Endothelial cell (in vitro differentiated cells): ENCODE results near the gene UVRAG. TPM values are rescaled to one million over a fixed set of nuclear protein-coding genes. Genes with fewer than 3 reads are reported as not detected.
"Not testable (repeated sequence)": the region's sequence is repeated elsewhere in the genome, so short reads cannot be mapped to it uniquely, and the experiment has no call there.

ENCODE experiments used
- DNase-seq: peaks from one replicate; pipeline ENCODE4 v3.0.0; 2021; ENCODE audit warnings: low spot score
- H3K27ac Mint-ChIP-seq: one replicate; pipeline ENCODE4 v1.8.0; 2021; ENCODE audit warnings: mixed read lengths, inconsistent platforms; ENCODE audit not compliant: unreplicated experiment
- H3K27me3 Mint-ChIP-seq: one replicate; pipeline ENCODE4 v1.8.0; 2021; ENCODE audit warnings: mild to moderate bottlenecking, moderate library complexity, mixed read lengths, inconsistent platforms; ENCODE audit not compliant: unreplicated experiment
- H3K36me3 Mint-ChIP-seq: one replicate; pipeline ENCODE4 v1.8.0; 2021; ENCODE audit warnings: mild to moderate bottlenecking, low read depth, mixed read lengths, inconsistent platforms; ENCODE audit not compliant: unreplicated experiment
- H3K4me1 Mint-ChIP-seq: one replicate; pipeline ENCODE4 v1.8.0; 2021; ENCODE audit warnings: mild to moderate bottlenecking, mixed read lengths, inconsistent platforms; ENCODE audit not compliant: unreplicated experiment
- H3K4me3 Mint-ChIP-seq: one replicate; pipeline ENCODE4 v1.8.0; 2021; ENCODE audit warnings: mild to moderate bottlenecking, mixed read lengths, inconsistent platforms; ENCODE audit not compliant: unreplicated experiment
- H3K9me3 Mint-ChIP-seq: one replicate; pipeline ENCODE4 v1.8.0; 2021; ENCODE audit warnings: mixed read lengths, inconsistent platforms; ENCODE audit not compliant: unreplicated experiment
- total RNA-seq: library from RNA; stranded (reverse); fragmentation: NEBNext Ultra II Directional; extraction: Animal tissue kit (Norgen Biotek cat#: 25700); gene quantifications from one replicate; pipeline ENCODE4 v1.2.1, GENCODE V29; 2021; ENCODE audit not compliant: unreplicated experiment
- TF ChIP-seq, protein P1 (sequence below): fragments of 200-600 bp; sonication (generic); IDR thresholded peaks from one replicate; pipeline ENCODE4 v1.5.0; 2021; ENCODE audit warnings: antibody characterized with exemption; ENCODE audit not compliant: unreplicated experiment

Gene UVRAG
- total RNA-seq, 1 donor from 2014 or later, result 25.0 TPM

DNA sequence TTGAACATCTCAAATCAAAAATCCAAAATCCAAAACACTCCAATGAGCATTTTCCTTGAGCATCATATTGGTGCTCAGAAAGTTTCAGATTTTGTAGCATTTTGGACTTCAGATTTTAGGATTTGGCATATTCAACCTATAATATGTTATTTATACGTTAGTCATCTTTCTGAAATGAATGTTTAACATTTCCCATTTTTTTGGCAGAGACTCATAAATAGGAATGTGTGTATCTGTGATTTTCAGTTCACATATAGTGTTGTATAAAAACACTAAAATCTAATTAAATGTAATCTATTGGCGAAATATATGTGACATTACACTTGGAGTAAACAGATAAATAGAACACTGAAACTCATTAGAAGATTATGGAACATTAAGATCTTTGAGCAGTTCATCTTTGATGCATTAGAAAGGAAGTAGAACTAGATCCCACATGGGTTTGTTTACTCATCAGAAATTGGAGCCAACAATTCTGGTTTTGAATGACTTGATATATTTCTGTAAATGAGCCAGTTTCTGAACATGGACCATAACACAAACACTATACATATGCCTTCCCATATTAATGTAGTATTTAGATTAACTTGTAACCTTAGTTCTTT, 153.1 kb downstream of the UVRAG start:
- Mint-ChIP-seq H3K4me3 (no peak overlapping the region), H3K4me1 (peaks cover under 1% of the 10 kb centered on the region), H3K9me3 (no peaks in the 10 kb centered on the region), H3K27ac (no peak overlapping the region), H3K27me3 (no peaks in the 10 kb centered on the region), H3K36me3 (peaks cover 2% of the 10 kb centered on the region)
- no peak for DNase-seq
- TF ChIP-seq, protein P1, sequence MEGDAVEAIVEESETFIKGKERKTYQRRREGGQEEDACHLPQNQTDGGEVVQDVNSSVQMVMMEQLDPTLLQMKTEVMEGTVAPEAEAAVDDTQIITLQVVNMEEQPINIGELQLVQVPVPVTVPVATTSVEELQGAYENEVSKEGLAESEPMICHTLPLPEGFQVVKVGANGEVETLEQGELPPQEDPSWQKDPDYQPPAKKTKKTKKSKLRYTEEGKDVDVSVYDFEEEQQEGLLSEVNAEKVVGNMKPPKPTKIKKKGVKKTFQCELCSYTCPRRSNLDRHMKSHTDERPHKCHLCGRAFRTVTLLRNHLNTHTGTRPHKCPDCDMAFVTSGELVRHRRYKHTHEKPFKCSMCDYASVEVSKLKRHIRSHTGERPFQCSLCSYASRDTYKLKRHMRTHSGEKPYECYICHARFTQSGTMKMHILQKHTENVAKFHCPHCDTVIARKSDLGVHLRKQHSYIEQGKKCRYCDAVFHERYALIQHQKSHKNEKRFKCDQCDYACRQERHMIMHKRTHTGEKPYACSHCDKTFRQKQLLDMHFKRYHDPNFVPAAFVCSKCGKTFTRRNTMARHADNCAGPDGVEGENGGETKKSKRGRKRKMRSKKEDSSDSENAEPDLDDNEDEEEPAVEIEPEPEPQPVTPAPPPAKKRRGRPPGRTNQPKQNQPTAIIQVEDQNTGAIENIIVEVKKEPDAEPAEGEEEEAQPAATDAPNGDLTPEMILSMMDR, result no peak

DNA sequence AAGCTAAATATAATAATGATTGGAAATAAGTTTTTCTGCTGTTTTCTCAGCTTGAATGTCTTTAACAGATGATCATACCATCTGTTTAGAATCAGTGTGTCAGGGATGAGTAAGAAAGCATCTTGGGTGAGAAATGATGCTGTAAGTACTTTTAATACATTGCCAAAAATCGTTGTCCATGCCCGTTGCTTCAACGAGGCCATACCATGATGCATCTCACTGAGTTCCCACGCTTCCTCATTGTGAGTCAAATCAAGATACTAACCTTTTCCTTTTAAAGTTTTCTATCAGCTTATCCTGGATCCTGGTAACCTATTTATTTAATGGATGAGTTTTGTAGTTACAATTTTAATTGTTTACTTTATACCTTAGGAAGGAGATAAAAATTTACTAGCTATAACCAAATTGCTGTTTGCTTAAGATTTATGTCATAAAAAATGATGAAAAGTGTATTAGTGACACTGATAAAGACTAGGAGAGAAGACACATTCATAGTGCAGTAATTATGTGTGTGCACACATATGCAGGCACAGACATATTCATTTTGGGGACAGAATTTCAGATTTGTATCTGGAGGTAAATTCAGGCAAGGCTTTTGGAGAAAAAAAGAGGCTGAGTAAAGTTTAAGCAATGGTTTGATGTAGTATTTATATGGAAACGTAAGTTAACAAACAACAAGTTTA, 154.8 kb downstream of the UVRAG start:
- DNase-seq, result no peak
- H3K36me3 Mint-ChIP-seq, result peaks cover 4% of the 10 kb centered on the region
- peaks cover 1% of the 10 kb centered on the region for H3K27me3 Mint-ChIP-seq
- no peak overlapping the region for H3K4me3 Mint-ChIP-seq
- no peak overlapping the region for H3K27ac Mint-ChIP-seq
- H3K4me1 Mint-ChIP-seq, result no peaks in the 10 kb centered on the region
- no peaks in the 10 kb centered on the region for H3K9me3 Mint-ChIP-seq
- TF ChIP-seq, protein P1, result no peak

DNA sequence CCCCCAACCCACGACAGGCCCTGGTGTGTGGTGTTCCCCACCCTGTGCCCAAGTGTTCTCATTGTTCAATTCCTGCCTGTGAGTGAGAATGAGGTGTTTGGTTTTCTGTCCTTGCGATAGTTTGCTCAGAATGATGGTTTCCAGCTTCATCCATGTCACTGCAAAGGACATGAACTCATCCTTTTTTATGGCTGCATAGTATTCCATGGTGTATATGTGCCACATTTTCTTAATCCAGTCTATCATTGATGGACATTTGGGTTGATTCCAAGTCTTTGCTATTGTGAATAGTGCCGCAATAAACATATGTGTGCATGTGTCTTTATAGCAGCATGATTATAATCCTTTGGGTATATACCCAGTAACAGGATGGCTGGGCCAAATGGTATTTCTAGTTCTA, 158.7 kb downstream of the UVRAG start:
- not testable (repeated sequence) for H3K27ac Mint-ChIP-seq, H3K4me3 Mint-ChIP-seq, DNase-seq, H3K9me3 Mint-ChIP-seq, H3K4me1 Mint-ChIP-seq, H3K27me3 Mint-ChIP-seq, H3K36me3 Mint-ChIP-seq

DNA sequence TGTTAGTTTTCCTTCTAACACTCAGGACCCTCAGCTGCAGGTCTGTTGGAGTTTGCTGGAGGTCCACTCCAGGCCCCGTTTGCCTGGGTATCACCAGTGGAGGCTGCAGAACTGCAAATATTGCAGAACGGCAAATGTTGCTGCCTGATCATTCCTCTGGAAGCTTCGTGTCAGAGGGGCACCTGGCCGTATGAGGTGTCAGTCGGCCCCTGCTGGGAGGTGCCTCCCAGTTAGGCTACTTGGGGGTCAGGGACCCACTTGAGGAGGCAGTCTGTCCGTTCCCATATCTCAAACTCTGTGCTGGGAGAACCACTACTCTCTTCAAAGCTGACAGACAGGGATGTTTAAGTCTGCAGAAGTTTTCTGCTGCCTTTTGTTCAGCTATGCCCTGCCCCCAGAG, 164.1 kb downstream of the UVRAG start:
- H3K9me3 Mint-ChIP-seq, DNase-seq, H3K27me3 Mint-ChIP-seq, H3K4me1 Mint-ChIP-seq, H3K36me3 Mint-ChIP-seq, H3K4me3 Mint-ChIP-seq, H3K27ac Mint-ChIP-seq: not testable (repeated sequence)

DNA sequence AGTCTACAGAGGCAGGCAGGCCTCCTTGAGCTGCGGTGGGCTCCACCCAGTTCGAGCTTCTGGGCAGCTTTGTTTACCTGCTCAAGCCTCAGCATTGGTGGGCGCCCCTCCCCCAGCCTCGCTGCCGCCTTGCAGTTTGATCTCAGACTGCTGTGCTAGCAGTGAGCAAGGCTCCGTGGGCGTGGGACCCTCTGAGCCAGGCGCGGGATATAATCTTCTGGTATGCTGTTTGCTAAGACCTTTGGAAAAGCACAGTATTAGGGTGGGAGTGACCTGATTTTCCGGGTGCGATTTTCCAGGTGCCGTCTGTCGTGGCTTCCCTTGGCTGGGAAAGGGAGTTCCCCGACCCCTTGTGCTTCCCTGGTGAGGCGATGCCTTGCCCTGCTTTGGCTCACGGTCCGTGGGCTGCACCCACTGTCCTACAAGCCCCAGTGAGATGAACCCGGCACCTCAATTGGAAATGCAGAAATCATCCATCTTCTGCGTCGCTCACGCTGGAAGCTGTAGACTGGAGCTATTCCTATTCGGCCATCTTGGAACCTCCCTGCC, 164.5 kb downstream of the UVRAG start:
- not testable (repeated sequence) for H3K36me3 Mint-ChIP-seq, H3K4me1 Mint-ChIP-seq, H3K9me3 Mint-ChIP-seq, H3K27me3 Mint-ChIP-seq
- Mint-ChIP-seq H3K27ac (peak overlapping the region; percentile 77), H3K4me3 (peak overlapping the region; percentile 85)
- DNase-seq, result peak; percentile 24

DNA sequence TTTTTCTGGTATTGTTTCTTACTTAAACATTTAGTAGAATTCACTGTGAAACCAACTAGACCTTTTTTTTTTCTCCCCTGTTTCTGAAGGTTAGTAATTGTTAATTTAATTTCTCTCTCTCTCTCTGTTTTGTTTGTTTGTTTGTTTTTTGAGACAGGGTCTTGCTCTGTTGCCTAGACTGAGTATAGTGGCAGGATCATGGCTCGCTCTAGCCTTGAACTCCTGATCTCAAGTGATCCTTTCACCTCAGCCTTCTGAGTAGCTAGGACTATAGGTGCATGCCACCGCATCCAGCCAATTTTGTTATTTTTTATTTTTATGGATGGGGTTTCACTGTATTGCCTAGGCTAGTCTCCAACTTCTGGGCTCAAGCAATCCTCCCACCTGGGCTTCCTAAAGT, 165.0 kb downstream of the UVRAG start:
- TF ChIP-seq, protein P1, result no peak
- Mint-ChIP-seq H3K9me3 (no peaks in the 10 kb centered on the region), H3K27ac (peak overlapping the region; percentile 77), H3K4me3 (peak overlapping the region; percentile 85), H3K4me1 (peaks cover 7% of the 10 kb centered on the region), H3K27me3 (no peaks in the 10 kb centered on the region), H3K36me3 (no peaks in the 10 kb centered on the region)
- DNase-seq, result no peak
